Measurements from ENCODE around the gene CHRD.

DNA sequence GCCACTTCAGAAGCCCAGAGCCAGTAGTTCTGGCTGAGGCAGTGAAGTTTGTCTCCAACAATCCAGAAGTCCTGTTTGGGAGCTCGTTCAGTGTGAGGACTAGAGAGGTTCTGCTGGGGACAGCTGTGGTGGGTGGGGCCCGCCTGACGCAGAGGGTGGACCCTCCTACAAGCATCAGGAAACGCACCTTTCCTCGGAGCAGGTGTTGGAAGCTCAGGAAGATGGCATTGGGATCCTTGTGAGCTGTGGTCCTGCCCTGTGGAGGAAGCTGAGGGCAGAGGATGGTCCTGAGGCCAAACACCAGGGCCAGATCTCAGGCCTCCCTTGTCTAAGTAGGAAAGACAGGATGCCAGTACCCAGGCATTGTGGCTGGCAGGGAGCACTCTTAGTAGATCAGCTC, 6.9 kb upstream of the CHRD start:
- TF ChIP-seq, protein P1, sequence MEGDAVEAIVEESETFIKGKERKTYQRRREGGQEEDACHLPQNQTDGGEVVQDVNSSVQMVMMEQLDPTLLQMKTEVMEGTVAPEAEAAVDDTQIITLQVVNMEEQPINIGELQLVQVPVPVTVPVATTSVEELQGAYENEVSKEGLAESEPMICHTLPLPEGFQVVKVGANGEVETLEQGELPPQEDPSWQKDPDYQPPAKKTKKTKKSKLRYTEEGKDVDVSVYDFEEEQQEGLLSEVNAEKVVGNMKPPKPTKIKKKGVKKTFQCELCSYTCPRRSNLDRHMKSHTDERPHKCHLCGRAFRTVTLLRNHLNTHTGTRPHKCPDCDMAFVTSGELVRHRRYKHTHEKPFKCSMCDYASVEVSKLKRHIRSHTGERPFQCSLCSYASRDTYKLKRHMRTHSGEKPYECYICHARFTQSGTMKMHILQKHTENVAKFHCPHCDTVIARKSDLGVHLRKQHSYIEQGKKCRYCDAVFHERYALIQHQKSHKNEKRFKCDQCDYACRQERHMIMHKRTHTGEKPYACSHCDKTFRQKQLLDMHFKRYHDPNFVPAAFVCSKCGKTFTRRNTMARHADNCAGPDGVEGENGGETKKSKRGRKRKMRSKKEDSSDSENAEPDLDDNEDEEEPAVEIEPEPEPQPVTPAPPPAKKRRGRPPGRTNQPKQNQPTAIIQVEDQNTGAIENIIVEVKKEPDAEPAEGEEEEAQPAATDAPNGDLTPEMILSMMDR (conservative IDR thresholded peaks at IDR 0.05; ENCODE audit: low read depth, low read length): no peak
- TF ChIP-seq EZH2 (IDR thresholded peaks at IDR 0.05; ENCODE audit: low read length, unreplicated experiment) (no peak), EZH2phosphoT487 (IDR thresholded peaks at IDR 0.05; ENCODE audit: borderline replicate concordance, low read length) (no peak)
